ENCODE results near the gene GJB4.
"Not testable (repeated sequence)": the region's sequence is repeated elsewhere in the genome, so short reads cannot be mapped to it uniquely, and the experiment has no call there.

Gene GJB4

DNA sequence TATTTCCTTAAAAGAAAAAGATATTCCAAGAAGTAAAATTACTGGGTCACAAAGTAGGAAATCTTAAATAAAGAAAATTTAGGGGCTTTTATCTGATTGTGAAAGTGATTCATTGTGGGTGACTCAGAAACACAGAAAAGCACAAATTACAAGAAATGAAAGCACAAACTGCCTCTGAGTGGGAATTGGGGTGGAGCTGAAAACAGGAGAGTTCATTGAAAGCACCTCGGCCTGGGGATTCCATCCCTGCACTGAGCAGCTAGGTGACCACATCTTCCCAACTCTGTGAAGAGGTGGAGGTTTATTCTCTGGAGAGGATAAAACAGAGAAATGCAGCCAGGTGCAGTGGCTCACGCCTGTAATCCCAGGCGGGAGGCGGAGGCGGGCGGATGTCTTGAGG is 40.7 kb downstream of the GJB4 start:
- no peak for DNase-seq

DNA sequence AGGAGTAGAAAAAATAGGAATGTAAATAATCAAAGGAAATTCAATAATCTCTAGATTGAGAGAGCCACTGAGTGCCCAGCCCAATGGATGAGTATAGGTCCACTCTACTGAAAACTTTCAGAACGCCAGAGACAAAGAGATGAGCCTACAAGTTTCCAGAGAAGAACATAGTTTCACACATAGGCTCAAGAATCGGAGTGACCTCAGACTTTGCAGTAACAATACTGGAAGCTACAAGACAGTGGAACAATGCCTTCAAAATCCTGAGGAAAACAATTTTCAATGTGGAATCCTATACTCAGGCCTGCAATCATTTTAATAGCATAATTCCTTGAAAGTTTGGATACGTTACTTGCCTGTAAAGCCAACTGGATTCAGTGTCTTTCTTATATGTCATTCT is 44.2 kb downstream of the GJB4 start:
- DNase-seq = no peak

DNA sequence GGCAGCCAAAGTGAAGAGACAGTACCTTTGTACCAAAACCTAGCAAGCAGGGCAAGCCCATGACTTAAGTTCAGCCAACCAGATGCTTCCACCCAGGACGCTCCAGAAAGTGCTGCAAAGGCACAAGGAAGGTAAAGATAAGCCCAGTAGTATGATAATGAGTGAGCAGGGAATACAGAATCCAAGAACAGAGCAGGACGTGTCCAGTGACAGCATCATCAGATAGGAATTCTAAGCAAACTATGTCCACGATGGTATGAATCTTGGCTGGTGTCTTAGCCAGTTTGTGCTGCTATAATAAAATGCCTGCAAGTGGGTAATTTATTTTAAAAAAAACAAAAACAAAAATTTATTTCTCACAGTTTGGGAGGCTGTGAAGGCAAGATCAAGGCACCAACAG is 46.9 kb downstream of the GJB4 start:
- no peak for DNase-seq

DNA sequence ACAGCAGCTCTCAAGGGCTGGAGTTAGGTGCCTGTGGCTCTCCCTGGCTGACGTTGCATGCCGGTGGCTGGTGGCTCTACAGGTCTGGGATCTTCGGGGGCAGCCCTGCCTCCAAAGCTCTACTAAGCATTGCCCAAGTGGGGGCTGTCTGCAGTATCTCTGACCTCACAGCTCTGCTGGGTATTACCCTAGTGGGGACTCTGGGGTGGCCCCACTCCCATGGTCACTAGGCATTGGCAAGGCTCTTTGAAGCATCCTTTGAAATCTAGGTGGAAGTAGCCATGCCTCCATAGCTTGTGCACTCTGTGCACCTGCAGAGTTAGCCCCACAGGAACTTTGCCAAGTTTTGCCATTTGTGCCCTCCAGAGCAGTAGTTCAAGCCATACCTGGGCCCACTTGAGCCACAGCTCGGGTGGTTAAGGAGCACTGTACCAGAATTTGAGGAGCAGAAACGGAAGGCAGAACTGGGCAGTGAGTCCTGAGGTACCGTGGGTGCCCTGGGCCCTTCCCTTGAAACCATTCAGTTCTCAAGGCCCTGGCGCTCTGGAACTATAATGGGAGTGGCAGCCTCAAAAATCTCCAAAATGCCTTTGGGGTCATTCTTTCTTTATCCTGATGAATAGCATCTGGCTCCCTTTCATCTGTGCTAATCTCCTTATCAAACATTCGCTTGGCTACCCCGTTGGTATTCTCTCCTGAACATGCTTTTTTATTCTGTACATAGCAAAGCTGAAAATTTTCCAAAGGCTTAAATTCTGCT is 48.7 kb downstream of the GJB4 start:
- DNase-seq = no peak

DNA sequence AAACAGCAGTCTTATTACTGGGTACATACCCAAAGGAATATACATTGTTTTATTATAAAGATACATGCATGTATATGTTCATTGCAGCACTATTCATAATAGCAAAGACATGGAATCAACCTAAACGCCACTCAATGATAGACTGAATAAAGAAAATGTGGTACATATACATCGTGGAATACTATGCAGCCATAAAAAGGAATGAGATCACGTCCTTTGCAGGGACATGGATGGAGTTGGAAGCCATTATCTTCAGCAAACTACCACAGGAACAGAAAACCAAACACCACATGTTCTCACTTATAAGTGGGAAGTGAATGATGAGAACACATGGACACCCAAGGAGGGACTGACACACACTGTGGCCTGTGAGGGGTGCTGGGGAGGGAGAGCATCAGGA is 51.2 kb downstream of the GJB4 start:
- DNase-seq = not testable (repeated sequence)
